ENCODE data around the gene ZNF804B.

ZNF804B gene

GRCh38 chr7:89072081-89072480 lies 312.6 kb downstream of the ZNF804B start:
- H3K4me1 Mint-ChIP-seq: no peaks in the 10 kb centered on the region

GRCh38 chr7:89073776-89074175 lies 314.3 kb downstream of the ZNF804B start:
- peaks cover 4% of the 10 kb centered on the region for H3K9me3 Mint-ChIP-seq
- H3K36me3 Mint-ChIP-seq (ENCODE audit: low read depth): no peaks in the 10 kb centered on the region
- H3K27me3 Mint-ChIP-seq (ENCODE audit: low read depth): no peaks in the 10 kb centered on the region
- no peak overlapping the region for H3K27ac Mint-ChIP-seq
- no peaks in the 10 kb centered on the region for H3K4me1 Mint-ChIP-seq
- no peak overlapping the region for H3K4me3 Mint-ChIP-seq
- TF ChIP-seq CTCF (IDR thresholded peaks at IDR 0.05; ENCODE audit: unreplicated experiment in 3 of 3): no peak

More at GRCh38 chr7:89072081-89072480, 312.6 kb downstream of the ZNF804B start:
- Mint-ChIP-seq H3K27ac (no peak overlapping the region), H3K4me3 (no peak overlapping the region), H3K9me3 (peaks cover 4% of the 10 kb centered on the region), H3K27me3 (ENCODE audit: low read depth) (no peaks in the 10 kb centered on the region), H3K36me3 (ENCODE audit: low read depth) (no peaks in the 10 kb centered on the region)
- no peak for TF ChIP-seq CTCF (IDR thresholded peaks at IDR 0.05; ENCODE audit: unreplicated experiment in 3 of 3)

DNA sequence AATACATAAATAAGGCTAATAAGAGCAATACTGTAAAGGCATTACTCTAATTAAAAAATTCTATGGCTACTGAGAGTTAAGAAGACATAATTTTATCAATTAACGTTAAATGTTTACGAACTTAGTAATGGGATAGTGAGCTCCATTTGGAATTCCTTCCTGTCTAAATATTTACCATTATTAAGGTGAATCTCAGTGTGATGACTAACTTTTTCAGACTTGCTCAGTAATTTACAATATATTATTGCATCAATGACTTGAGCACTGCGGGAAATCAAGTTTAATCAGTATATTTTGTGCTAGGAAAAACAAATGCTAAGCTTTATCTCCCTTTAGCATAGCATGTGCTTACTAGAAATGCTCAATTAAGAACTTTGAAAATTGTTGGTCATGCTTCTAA lies 318.5 kb downstream of the ZNF804B start:
- Mint-ChIP-seq H3K36me3 (ENCODE audit: low read depth) (no peaks in the 10 kb centered on the region), H3K4me1 (no peaks in the 10 kb centered on the region), H3K27ac (no peak overlapping the region), H3K4me3 (no peak overlapping the region), H3K9me3 (peaks cover 6% of the 10 kb centered on the region), H3K27me3 (ENCODE audit: low read depth) (no peaks in the 10 kb centered on the region)
- no peak for TF ChIP-seq CTCF (IDR thresholded peaks at IDR 0.05; ENCODE audit: unreplicated experiment in 3 of 3)

DNA sequence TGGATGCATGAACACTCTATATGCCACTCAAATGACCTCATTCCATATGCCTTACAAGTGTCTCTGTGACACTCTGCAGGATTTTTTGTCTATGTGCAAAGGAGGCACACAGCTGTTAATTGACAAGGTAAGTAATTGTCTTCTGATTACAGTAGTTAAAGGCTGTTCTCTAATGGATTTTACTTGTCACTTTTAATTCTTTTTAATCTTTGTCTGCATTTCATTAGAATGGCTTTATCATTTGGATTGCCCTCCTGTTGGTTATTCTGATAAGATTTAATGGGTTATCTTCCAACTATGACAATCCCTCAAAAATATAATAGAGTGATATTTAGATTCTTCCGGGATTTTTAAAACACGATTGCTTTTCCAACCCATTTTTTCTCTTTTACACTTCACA lies 326.1 kb downstream of the ZNF804B start:
- Mint-ChIP-seq H3K27me3 (ENCODE audit: low read depth) (no peaks in the 10 kb centered on the region), H3K4me1 (no peaks in the 10 kb centered on the region), H3K27ac (no peak overlapping the region), H3K4me3 (no peak overlapping the region), H3K9me3 (no peaks in the 10 kb centered on the region), H3K36me3 (ENCODE audit: low read depth) (no peaks in the 10 kb centered on the region)
- no peak for TF ChIP-seq CTCF (IDR thresholded peaks at IDR 0.05; ENCODE audit: unreplicated experiment in 3 of 3)

- Mint-ChIP-seq H3K27ac (no peak overlapping the region), H3K9me3 (no peaks in the 10 kb centered on the region), H3K4me3 (no peak overlapping the region), H3K4me1 (no peaks in the 10 kb centered on the region), H3K27me3 (ENCODE audit: low read depth) (no peaks in the 10 kb centered on the region), H3K36me3 (ENCODE audit: low read depth) (no peaks in the 10 kb centered on the region)
- TF ChIP-seq CTCF (IDR thresholded peaks at IDR 0.05; ENCODE audit: unreplicated experiment in 3 of 3): no peak
Observed at GRCh38 chr7:89091550-89091949, 332.1 kb downstream of the ZNF804B start.

DNA sequence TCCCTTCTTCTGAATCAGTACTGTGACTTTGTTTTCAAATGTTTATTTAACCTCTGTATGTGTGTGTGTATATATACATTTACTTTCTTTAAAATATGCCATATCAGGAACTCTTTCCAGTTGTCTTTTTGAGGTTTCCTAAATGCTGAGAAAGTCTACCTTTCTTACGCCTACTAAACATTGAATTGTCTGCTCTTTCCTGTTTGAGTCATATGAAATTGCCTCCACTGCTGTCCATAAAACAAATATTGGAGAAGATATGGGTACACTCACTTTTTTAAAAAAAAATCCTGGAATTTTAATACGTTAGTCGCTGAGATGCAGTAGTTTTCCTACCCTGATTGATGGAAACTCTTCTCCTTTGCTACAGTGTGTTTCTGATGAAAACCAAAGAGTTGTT lies 334.8 kb downstream of the ZNF804B start:
- no peak overlapping the region for H3K4me3 Mint-ChIP-seq
- no peaks in the 10 kb centered on the region for H3K9me3 Mint-ChIP-seq
- no peaks in the 10 kb centered on the region for H3K36me3 Mint-ChIP-seq (ENCODE audit: low read depth)
- H3K27me3 Mint-ChIP-seq (ENCODE audit: low read depth): peaks cover 1% of the 10 kb centered on the region
- H3K27ac Mint-ChIP-seq: no peak overlapping the region
- no peak for TF ChIP-seq CTCF (IDR thresholded peaks at IDR 0.05; ENCODE audit: unreplicated experiment in 3 of 3)
- H3K4me1 Mint-ChIP-seq: no peaks in the 10 kb centered on the region

Data from nephron (organoid).